Pancreas (tissue), 10 donors: ENCODE data around the gene DPYSL4. TPM values are rescaled to one million over a fixed set of nuclear protein-coding genes. Genes with fewer than 3 reads are reported as not detected.

Experiments used
- ATAC-seq, 4 donors: fragments of 200-7000 bp; cut with Tn5 transposase; one replicate each; pipeline versions ENCODE4 v1.8.0 to v1.9.1; 2020; ENCODE audit warnings: mild to moderate bottlenecking in 4 of 4, moderate library complexity in 4 of 4
- DNase-seq, 6 donors: peaks; one replicate each; pipeline ENCODE4 v3.0.0-alpha.2; 2020
- FAIRE-seq: peaks from 2 replicates; lab custom pipeline; 2012; peaks lifted over from hg19 to GRCh38; lab: Jason Lieb, UNC
- H3K27ac ChIP-seq, 4 donors: fragments of 200-600 bp; sonication (generic); 1 replicate in 3 of 4; 2 replicates in 1 of 4; pipeline versions ENCODE4 v1.5.0 to v1.8.0; 2020
- H3K27me3 ChIP-seq, 4 donors: fragments of 200-600 bp; one replicate each; pipeline ENCODE4 v1.8.0; 2021
- H3K36me3 ChIP-seq, 3 donors: fragments of 200-600 bp; sonication (generic) in 1 of 3; one replicate each; pipeline versions ENCODE4 v1.5.0 to v1.8.0; 2020 to 2021
- H3K4me1 ChIP-seq, 3 donors: fragments of 200-600 bp; one replicate each; pipeline ENCODE4 v1.8.0; 2021
- H3K4me3 ChIP-seq, 4 donors: fragments of 200-600 bp; sonication (generic) in 2 of 4; one replicate each; pipeline versions ENCODE4 v1.5.0 to v1.8.0; 2020 to 2021
- H3K9me3 ChIP-seq, 4 donors: fragments of 200-600 bp; one replicate each; pipeline ENCODE4 v1.8.0; 2021
- WGBS, 2 donors: extraction: QIAGEN DNeasy Blood & Tissue Kit; methylation state at CpG; one replicate each; pipeline ENCODE4 v1.1.7; 2013; 5-methylcytosine and 5-hydroxymethylcytosine counted together
- intact Hi-C, 3 donors: fragments of 100-400 bp; cut with DNase I; formaldehyde crosslinking; loops; one replicate each; pipeline versions ENCODE4 v1.11.1 to v1.14.2; 2022
- polyA plus RNA-seq, 2 donors: library from polyadenylated mRNA; stranded (reverse); fragments of 200-250 nt; gene quantifications; one replicate each; pipeline ENCODE4 v1.2.3, GENCODE V29; 2013
- total RNA-seq, 6 donors: library from RNA; stranded (reverse); fragmentation: NEBNext Ultra II Directional in 4 of 6; extraction: Animal tissue kit (Norgen Biotek cat#: 25700) in 4 of 6; gene quantifications; one replicate each; pipeline versions ENCODE4 v1.2.1 to v1.2.4, GENCODE V29; 2021 to 2023
- TF ChIP-seq, protein P1 (sequence below), 4 donors: fragments of 200-600 bp; sonication (generic) in 3 of 4; IDR thresholded peaks; one replicate each; pipeline versions ENCODE4 v1.5.0 to v1.8.0; 2021; ENCODE audit warnings: antibody characterized with exemption in 4 of 4
- donor health status: healthy with polysubstance abuse.
- donor health status: DM: no; HTN: no; CAD: no; lungs with moderate emphysema.
- donor health status: DM: no; HTN: no; CAD: no.
- donor health status: control.
- donor health status: control.
- donor health status: Bipolar disorder and iron deficiency.
- donor health status: DM: yes; HTN: yes; CAD: no.
- donor health status: DM: no; HTN: no; CAD: no.
- donor health status: DM: no; HTN: no; CAD: no.
- donor health status: DM: yes; HTN: yes; CAD: no.

The DPYSL4 gene
- total and polyA plus RNA-seq, 8 donors: 0.46 to 2.8 (median 1.2) TPM

DNA sequence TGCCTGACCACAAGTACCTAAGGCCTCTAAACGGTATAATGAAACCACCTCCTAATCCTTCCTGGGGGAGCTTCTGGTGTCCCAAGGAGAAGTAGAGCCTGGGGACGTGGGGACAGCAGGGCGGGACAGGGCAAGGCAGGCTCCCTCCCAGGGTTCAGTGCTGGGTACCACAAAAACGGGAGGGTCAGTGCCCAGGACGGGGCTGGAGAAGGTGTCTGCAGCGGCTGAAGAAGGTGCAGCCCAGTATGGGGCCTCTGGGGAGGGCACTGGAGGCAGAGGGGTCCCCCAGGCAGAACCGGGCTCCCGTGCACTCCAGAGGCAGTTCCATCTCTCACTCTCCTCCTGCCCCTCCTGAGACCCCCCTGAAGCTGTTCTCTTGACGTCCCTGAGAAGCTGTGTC lies 46.2 kb downstream of the DPYSL4 start:
- Histone ChIP-seq H3K9me3 (no peaks in the 10 kb centered on the region), H3K36me3 (no peaks in the 10 kb centered on the region), H3K27ac (no peak overlapping the region), H3K4me3 (no peak overlapping the region), H3K27me3 (no peaks in the 10 kb centered on the region), H3K4me1 (no peaks in the 10 kb centered on the region)
- DNase-seq (peak in 2 of 6 donors; percentile 8 to 29), FAIRE-seq (no peak), ATAC-seq (no peak)
- TF ChIP-seq, protein P1, sequence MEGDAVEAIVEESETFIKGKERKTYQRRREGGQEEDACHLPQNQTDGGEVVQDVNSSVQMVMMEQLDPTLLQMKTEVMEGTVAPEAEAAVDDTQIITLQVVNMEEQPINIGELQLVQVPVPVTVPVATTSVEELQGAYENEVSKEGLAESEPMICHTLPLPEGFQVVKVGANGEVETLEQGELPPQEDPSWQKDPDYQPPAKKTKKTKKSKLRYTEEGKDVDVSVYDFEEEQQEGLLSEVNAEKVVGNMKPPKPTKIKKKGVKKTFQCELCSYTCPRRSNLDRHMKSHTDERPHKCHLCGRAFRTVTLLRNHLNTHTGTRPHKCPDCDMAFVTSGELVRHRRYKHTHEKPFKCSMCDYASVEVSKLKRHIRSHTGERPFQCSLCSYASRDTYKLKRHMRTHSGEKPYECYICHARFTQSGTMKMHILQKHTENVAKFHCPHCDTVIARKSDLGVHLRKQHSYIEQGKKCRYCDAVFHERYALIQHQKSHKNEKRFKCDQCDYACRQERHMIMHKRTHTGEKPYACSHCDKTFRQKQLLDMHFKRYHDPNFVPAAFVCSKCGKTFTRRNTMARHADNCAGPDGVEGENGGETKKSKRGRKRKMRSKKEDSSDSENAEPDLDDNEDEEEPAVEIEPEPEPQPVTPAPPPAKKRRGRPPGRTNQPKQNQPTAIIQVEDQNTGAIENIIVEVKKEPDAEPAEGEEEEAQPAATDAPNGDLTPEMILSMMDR (IDR thresholded peaks at IDR 0.05): no peak
- 72 to 73% methylated on average over 9 of the region's 9 CpGs for WGBS, 2 donors
- intact Hi-C loops: no loop called here

DNA sequence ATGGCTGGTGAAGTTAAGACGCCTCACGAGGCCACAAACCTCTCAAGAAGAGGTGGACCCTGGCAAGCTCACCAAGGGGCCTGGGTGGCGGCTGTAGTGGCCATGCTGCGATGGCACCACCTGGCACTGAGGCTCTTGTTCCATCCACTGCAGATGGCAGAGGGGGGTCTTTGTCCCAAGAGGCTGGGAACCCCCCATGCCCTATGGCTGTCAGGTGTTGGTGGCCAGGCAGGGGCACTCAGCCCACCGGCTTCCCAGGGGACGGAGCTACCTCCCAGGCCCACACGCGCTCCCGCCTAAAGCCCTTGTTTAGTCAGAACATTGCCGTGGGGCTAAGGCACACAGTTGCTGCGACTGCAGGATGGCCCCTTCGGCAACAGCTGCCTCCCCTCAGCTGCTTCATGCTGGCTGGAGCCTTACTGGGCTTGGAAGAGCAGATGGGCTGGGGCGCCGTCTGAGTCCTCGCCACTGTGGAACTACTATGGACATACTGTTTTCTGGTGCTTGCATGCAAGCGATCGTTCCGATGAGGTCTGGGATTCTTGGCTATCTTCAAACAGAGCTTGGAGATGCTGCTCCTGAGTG lies 46.8 kb downstream of the DPYSL4 start:
- intact Hi-C loops: no loop called here
- H3K27ac ChIP-seq: no peak overlapping the region
- no peaks in the 10 kb centered on the region for H3K9me3 ChIP-seq
- H3K4me3 ChIP-seq: no peak overlapping the region
- DNase-seq (peak in 2 of 6 donors; percentile 4 to 28), FAIRE-seq (no peak), ATAC-seq (no peak)
- H3K27me3 ChIP-seq: no peaks in the 10 kb centered on the region
- no peaks in the 10 kb centered on the region for H3K36me3 ChIP-seq
- WGBS, 2 donors: 81 to 85% methylated on average over 18 of the region's 18 CpGs
- no peaks in the 10 kb centered on the region for H3K4me1 ChIP-seq
- TF ChIP-seq, protein P1 (IDR thresholded peaks at IDR 0.05): no peak

DNA sequence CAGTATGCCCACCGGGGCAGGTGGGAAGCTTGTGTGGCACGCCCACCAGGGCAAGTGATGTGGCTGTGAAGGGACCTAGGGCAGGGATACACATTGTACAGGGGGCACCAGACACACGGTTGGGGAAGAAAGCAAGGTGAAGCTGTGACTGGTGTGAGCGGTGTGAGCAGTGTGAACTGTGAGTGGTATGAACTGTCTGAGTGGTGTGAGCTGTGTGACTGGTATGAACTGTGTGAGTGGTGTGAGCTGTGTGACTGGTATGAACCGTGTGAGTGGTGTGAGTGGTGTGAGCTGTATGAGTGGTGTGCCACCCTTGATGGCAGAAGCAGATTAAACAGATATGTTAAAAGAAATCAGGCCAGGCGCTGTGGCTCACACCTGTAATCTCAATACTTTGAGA lies 48.1 kb downstream of the DPYSL4 start:
- TF ChIP-seq, protein P1 (IDR thresholded peaks at IDR 0.05): no peak
- Histone ChIP-seq H3K36me3 (no peaks in the 10 kb centered on the region), H3K27ac (no peak overlapping the region), H3K27me3 (no peaks in the 10 kb centered on the region), H3K9me3 (no peaks in the 10 kb centered on the region), H3K4me3 (no peak overlapping the region), H3K4me1 (no peaks in the 10 kb centered on the region)
- FAIRE-seq: no peak
- no peak for ATAC-seq
- intact Hi-C loops: no loop called here
- DNase-seq: peak in 1 of 6 donors; percentile 3
- WGBS, 2 donors: 91 to 99% methylated on average over 6 of the region's 6 CpGs

DNA sequence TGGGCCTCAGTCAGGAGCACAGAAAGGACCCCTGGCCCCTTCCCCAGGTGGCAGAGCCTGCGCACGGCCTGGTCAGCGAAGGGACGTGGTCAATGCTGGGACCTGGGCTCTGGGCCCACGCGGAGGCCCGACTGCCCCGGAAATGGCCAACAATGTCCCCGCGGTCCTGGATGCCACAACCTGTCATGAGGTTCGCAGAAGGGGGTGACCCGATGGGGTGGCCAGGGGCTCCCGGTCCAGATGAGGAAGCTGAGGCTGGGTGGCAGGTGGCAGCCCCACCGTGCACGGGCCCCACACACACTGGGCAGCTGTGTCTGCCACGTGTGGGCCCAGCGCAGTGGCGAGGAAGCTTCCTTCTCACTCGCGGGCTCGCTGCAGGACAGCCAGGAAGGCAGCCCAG lies 49.4 kb downstream of the DPYSL4 start:
- WGBS, 2 donors: 88 to 93% methylated on average over 21 of the region's 21 CpGs

DNA sequence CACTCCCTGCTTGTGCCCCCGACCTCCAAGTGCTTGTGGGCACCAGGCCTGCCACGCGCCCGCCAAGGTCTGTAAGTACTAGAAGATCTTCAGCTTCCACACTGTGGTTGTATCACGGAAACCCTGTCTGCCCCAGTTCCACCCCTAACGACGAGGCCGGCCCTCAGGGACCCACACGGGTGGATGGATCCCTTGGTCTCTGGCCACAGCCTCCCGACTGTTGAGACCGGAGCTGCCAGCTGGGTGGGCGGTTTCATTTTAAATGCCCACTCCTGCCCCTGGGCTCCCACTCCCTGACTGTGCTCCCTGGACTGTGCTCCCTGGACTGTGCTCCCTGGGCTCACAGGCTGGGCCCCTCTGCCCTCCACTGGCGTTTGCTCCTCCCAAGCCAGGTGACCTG lies 50.1 kb downstream of the DPYSL4 start:
- 89 to 94% methylated on average over 13 of the region's 13 CpGs for WGBS, 2 donors
- peak in 2 of 6 donors; percentile 10 to 52 for DNase-seq

More for the DNA sequence above, 49.4 kb downstream of the DPYSL4 start:
- H3K9me3 ChIP-seq: no peaks in the 10 kb centered on the region
- TF ChIP-seq, protein P1 (IDR thresholded peaks at IDR 0.05): no peak
- FAIRE-seq (no peak), DNase-seq (peak in 2 of 6 donors; percentile 6 to 55), ATAC-seq (no peak)
- H3K36me3 ChIP-seq: no peaks in the 10 kb centered on the region
- no peak overlapping the region for H3K27ac ChIP-seq
- intact Hi-C loops: no loop called here
- no peak overlapping the region for H3K4me3 ChIP-seq
- no peaks in the 10 kb centered on the region for H3K27me3 ChIP-seq
- H3K4me1 ChIP-seq: no peaks in the 10 kb centered on the region

More for the DNA sequence above, 50.1 kb downstream of the DPYSL4 start:
- H3K4me1 ChIP-seq: no peaks in the 10 kb centered on the region
- no peak overlapping the region for H3K27ac ChIP-seq
- no peaks in the 10 kb centered on the region for H3K36me3 ChIP-seq
- ATAC-seq (no peak), FAIRE-seq (no peak)
- no peaks in the 10 kb centered on the region for H3K9me3 ChIP-seq
- TF ChIP-seq, protein P1 (IDR thresholded peaks at IDR 0.05): no peak
- intact Hi-C loops: no loop called here
- no peaks in the 10 kb centered on the region for H3K27me3 ChIP-seq
- no peak overlapping the region for H3K4me3 ChIP-seq
